Measurements from ENCODE around the gene CCDC69.

The CCDC69 gene

GRCh38 chr5:151250346-151251000 is 26.6 kb upstream of the CCDC69 start:
- H3K27me3 ChIP-seq (ENCODE audit: low read length) = no peaks in the 10 kb centered on the region
- no peaks in the 10 kb centered on the region for H3K9me3 ChIP-seq (ENCODE audit: insufficient read depth, low read length)
- TF ChIP-seq CTCF (IDR thresholded peaks at IDR 0.05; ENCODE audit: insufficient read depth, low read length, poor library complexity, severe bottlenecking) (no peak), EZH2phosphoT487 (conservative IDR thresholded peaks at IDR 0.05; ENCODE audit: low read length) (no peak)
- H3F3A ChIP-seq (ENCODE audit: insufficient read depth) = peaks cover 12% of the 10 kb centered on the region
- no peak overlapping the region for H3K4me3 ChIP-seq (ENCODE audit: insufficient read depth, low read length, poor library complexity, severe bottlenecking)
- H3K9me2 ChIP-seq (replicated peaks; ENCODE audit: insufficient read depth, low read length) = no peaks in the 10 kb centered on the region
- no peaks in the 10 kb centered on the region; the same call in 1 of the 2 replicates for H4K20me1 ChIP-seq (ENCODE audit: low read depth, low read length)
- no peak overlapping the region for H3K9ac ChIP-seq (ENCODE audit: low read length)
- H3K36me3 ChIP-seq (ENCODE audit: low read length) = no peaks in the 10 kb centered on the region
- peaks cover 25% of the 10 kb centered on the region for H3K79me2 ChIP-seq (ENCODE audit: insufficient read depth, low read length)
- no peak overlapping the region for H2AFZ ChIP-seq (ENCODE audit: low read depth, low read length, severe bottlenecking)
- no peak overlapping the region for H3K4me2 ChIP-seq (ENCODE audit: low read depth, low read length, poor library complexity, severe bottlenecking)
- no peak overlapping the region for H3K27ac ChIP-seq (ENCODE audit: low read depth, low read length)

GRCh38 chr5:151249281-151249680 is 25.4 kb upstream of the CCDC69 start:
- no peak overlapping the region for H2AFZ ChIP-seq (ENCODE audit: low read depth, low read length, severe bottlenecking)
- no peaks in the 10 kb centered on the region for H3K36me3 ChIP-seq (ENCODE audit: low read length)
- H3K27ac ChIP-seq (ENCODE audit: low read depth, low read length) = no peak overlapping the region
- TF ChIP-seq CTCF (IDR thresholded peaks at IDR 0.05; ENCODE audit: insufficient read depth, low read length, poor library complexity, severe bottlenecking) (no peak), EZH2phosphoT487 (conservative IDR thresholded peaks at IDR 0.05; ENCODE audit: low read length) (no peak)
- H4K20me1 ChIP-seq (ENCODE audit: low read depth, low read length) = no peaks in the 10 kb centered on the region; the same call in 1 of the 2 replicates
- H3K9ac ChIP-seq (ENCODE audit: low read length) = no peak overlapping the region
- no peak overlapping the region for H3K4me3 ChIP-seq (ENCODE audit: insufficient read depth, low read length, poor library complexity, severe bottlenecking)
- no peaks in the 10 kb centered on the region for H3K27me3 ChIP-seq (ENCODE audit: low read length)
- H3K9me3 ChIP-seq (ENCODE audit: insufficient read depth, low read length) = no peaks in the 10 kb centered on the region
- H3K79me2 ChIP-seq (ENCODE audit: insufficient read depth, low read length) = peaks cover 13% of the 10 kb centered on the region
- H3K9me2 ChIP-seq (replicated peaks; ENCODE audit: insufficient read depth, low read length) = no peaks in the 10 kb centered on the region
- H3K4me2 ChIP-seq (ENCODE audit: low read depth, low read length, poor library complexity, severe bottlenecking) = no peak overlapping the region
- peaks cover 6% of the 10 kb centered on the region; the same call in 1 of the 2 replicates for H3F3A ChIP-seq (ENCODE audit: insufficient read depth)

GRCh38 chr5:151248651-151249050 is 24.8 kb upstream of the CCDC69 start:
- Histone ChIP-seq H4K20me1 (ENCODE audit: low read depth, low read length) (no peaks in the 10 kb centered on the region; the same call in 1 of the 2 replicates), H3K4me2 (ENCODE audit: low read depth, low read length, poor library complexity, severe bottlenecking) (no peak overlapping the region), H3K9me3 (ENCODE audit: insufficient read depth, low read length) (no peaks in the 10 kb centered on the region), H3K9me2 (replicated peaks; ENCODE audit: insufficient read depth, low read length) (no peaks in the 10 kb centered on the region), H3K36me3 (ENCODE audit: low read length) (no peaks in the 10 kb centered on the region), H3K79me2 (ENCODE audit: insufficient read depth, low read length) (peaks cover 7% of the 10 kb centered on the region), H3F3A (ENCODE audit: insufficient read depth) (peaks cover under 1% of the 10 kb centered on the region; the same call in 1 of the 2 replicates), H3K4me3 (ENCODE audit: insufficient read depth, low read length, poor library complexity, severe bottlenecking) (no peak overlapping the region), H3K27ac (ENCODE audit: low read depth, low read length) (no peak overlapping the region), H2AFZ (ENCODE audit: low read depth, low read length, severe bottlenecking) (no peak overlapping the region), H3K27me3 (ENCODE audit: low read length) (no peaks in the 10 kb centered on the region), H3K9ac (ENCODE audit: low read length) (no peak overlapping the region)
- TF ChIP-seq EZH2phosphoT487 (conservative IDR thresholded peaks at IDR 0.05; ENCODE audit: low read length) (no peak), CTCF (IDR thresholded peaks at IDR 0.05; ENCODE audit: insufficient read depth, low read length, poor library complexity, severe bottlenecking) (no peak)
